Endometrial microvascular endothelial cells (primary cell): ENCODE results near the gene RAB3IL1. TPM values are rescaled to one million over a fixed set of nuclear protein-coding genes. Genes with fewer than 3 reads are reported as not detected.

Experiments used
- in situ Hi-C: cut with HindIII; loops from 2 replicates; pipeline ENCODE4 v1.10.0; 2017; ENCODE audit warnings: low sequenced_read_pairs, low pct_unique_long_range_greater_than_20kb; ENCODE audit errors: inconsistent ontology term
- total RNA-seq: library from RNA; depleted of rRNA; stranded (reverse); fragments of >200 nt; gene quantifications from one replicate; pipeline ENCODE4 v1.2.3, GENCODE V29; 2015; ENCODE audit errors: inconsistent ontology term

The RAB3IL1 gene
- total RNA-seq, 1 donor from 2014 or later, result 2.5 TPM

DNA sequence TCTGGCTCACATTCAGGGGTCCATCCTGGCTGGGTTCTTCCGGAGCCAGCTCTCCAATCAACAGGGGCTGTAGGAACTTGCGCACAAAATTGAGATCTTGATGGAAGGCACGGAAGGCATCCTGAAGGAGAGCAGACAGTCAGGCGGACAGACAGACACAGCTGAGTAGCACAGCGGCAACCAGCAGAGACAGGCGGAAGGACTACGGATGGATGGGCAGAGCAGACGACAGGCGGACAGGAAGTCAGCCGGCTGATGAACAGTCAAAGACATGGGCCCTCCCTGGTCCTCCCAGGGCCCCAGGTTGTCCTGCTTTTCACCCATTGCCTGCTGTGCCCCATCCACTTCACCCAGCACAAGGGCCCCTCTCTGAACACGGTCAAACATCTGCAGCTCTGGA lies 37.3 kb downstream of the RAB3IL1 start:
- in situ Hi-C loops, result loop anchor here (10.0 kb wide), 1 partner anchor 65 kb away; the partner anchor contains the start of gene FADS1

DNA sequence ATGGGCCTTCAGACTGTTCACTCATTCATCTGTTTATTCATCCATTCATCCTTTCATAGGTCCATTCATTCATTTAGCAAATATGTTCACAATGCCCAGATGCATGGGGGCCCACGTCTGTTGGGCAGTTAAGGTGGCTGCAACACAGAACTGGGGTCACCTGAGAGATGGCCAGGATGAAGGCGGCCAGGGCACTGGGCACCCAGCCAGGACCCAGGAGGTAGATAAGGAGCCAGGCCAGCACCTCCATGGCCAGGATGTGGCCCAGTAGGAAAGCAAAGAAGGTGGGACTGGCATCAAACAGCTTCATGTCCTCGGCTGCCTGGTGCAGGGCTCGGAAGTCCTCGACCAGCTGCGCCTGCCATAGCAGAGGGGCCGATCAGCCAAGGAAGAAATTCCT lies 38.2 kb downstream of the RAB3IL1 start:
- in situ Hi-C loops, result no loop called here

GRCh38 chr11:61875698-61876097 lies 41.7 kb downstream of the RAB3IL1 start:
- in situ Hi-C loops, result no loop called here

DNA sequence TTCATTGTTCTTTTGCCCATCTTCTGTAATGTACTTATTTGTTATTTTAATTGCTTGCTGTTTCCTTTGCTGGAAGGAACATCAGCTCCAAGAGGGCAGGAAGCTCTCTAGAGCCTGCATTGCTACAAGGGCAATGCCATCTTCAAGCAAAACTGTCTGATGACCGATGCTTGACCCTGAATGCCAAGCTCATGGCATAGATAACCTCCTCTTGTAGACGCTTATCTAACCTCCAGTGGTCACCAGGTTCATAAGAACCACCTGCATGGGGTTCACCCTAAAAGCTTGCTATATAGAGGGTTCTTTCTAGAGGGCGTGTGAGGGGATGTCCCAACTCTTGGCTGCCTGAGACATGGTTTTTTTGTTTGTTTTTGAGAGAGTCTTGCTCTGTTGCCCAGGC lies 42.5 kb downstream of the RAB3IL1 start:
- in situ Hi-C loops, result no loop called here

- in situ Hi-C loops, result no loop called here
These were observed 43.0 kb downstream of the RAB3IL1 start for GRCh38 chr11:61874377-61874809.

DNA sequence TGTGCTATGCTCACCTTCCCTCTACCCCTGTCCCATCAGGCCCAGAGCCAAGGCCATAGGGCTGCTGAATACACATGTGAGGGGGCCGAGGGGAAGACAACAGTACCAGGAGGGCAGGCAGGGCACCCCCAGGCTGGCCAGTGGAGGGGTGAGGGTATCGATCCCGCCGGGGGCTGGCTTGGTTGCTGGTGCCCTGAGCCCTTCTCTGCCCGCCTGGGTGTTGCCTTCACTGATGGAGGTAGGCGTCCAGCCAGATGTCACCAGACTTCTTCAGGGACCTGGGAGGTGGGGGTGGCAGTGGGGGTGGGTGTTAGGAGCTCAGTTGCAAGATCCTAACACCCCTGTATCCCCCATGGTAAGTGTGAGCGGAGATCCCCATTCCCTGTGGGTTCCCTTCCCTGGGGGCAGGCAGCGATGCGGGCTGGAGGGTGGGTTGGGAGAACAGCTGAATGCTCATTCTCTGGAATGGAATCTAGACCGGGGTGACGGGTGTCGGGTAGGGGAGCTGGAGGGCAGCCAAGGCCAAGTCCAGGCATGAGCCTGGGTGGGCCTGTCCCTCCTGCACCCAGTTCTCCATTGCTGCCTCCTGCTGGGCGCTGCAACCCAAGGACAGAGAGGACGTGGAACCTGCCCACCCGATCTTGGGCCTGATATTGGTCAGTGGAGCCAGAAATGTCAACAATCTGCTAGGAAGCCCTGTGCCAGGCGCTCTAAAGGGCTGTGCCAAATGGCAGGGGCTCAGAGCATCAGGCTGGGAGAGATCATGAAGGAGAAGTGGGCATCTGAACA lies 43.6 kb downstream of the RAB3IL1 start:
- in situ Hi-C loops, result no loop called here

- in situ Hi-C loops, result no loop called here
These were observed 44.3 kb downstream of the RAB3IL1 start for GRCh38 chr11:61872935-61873565.

GRCh38 chr11:61871158-61871597 lies 46.2 kb downstream of the RAB3IL1 start:
- in situ Hi-C loops, result no loop called here

GRCh38 chr11:61870541-61871031 lies 46.8 kb downstream of the RAB3IL1 start:
- in situ Hi-C loops, result no loop called here

- in situ Hi-C loops, result no loop called here
These were observed 47.5 kb downstream of the RAB3IL1 start for GRCh38 chr11:61869708-61870451.

DNA sequence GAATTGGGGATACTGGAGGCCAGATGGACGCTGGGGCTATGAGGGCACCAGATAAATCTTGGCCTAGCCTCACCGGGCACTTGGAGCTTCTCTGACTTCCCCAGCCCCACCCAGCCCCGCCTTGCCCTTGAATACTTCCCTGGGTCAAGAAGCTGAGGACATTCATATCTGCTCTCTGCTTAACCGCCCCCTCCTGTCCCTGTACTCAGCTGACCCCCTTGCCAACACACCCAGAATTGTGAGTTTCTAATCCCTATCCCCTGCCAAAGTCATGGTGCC lies 48.0 kb downstream of the RAB3IL1 start:
- in situ Hi-C loops, result no loop called here

DNA sequence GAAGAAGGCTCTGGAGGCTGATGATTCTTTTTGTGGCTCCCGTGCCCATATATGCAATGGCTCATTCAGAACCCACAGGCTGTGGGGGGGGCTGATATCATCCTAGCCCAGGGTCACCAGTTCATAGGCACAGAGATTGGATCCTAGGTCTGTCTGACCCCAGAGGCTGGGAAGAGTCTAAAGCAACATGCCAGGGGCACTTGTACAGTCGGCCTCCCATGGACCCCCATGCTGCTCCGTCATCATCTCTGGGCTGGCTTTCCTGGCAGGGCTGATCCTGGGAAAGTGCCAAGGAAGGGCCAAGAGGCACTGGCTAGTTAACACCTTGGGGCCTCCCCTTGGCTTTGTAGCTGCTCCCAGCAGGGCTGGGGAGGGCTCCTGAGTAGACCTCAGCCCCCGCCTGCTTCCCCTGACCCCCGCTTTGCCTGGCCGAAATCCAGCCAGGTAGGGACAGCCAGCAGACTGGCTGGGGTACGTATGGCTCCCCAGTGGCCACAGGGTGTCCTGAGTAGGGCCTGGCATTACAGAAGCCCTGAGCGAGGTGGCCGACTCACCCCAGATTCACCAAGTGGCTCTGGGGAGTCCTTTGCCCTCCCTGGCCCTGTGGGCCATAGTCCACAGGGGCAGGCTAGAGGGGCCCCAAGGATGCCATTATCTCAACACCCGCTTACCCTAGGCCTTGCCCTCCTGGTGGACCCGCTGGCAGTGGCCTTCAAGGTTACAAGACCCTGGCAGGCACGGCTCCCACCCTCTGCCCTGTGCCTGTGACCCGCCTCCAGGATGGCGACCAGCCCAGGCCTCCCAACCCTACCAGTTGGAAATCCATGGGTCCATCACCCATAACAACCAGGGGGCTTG lies 48.6 kb downstream of the RAB3IL1 start:
- in situ Hi-C loops, result no loop called here

GRCh38 chr11:61866958-61867343 lies 50.4 kb downstream of the RAB3IL1 start:
- in situ Hi-C loops, result no loop called here

GRCh38 chr11:61866231-61866957 lies 51.0 kb downstream of the RAB3IL1 start:
- in situ Hi-C loops, result no loop called here

DNA sequence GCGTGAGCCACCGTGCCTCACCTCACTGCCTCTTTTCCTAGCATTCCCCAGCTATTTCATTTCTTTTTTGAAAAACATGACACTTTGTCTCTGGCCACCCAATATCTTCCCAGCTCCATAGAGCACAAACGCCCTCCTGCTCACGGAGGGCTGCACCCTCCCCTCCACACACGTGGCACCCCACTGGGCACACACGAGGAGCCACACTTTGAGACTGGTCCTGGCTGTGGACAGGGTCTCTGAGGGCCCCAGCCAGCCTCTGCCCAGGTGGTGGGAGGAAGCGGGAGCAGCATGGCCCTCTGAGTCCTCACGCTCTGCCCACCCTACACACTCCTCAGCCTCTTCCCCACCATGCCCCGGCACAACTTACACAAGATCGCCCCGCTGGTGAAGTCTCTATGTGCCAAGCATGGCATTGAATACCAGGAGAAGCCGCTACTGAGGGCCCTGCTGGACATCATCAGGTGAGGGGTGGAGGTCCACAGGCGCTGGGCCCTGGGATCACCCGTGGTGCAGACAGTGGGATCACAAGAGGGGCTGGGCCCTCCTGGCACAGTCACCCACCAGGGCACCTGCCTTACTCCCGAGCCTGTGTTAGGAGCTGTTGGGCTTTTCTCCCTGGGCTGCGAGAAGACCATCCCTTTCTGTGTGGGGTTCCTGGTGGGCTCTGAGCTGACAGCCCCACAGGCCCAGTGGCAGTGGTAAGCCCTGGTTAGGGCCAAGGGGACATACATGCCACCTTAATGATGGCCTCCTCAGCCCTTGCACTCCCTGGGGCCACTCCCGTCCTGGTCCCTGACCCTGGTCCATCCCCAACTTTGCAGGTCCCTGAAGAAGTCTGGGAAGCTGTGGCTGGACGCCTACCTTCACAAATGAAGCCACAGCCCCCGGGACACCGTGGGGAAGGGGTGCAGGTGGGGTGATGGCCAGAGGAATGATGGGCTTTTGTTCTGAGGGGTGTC lies 52.3 kb downstream of the RAB3IL1 start:
- in situ Hi-C loops, result no loop called here

DNA sequence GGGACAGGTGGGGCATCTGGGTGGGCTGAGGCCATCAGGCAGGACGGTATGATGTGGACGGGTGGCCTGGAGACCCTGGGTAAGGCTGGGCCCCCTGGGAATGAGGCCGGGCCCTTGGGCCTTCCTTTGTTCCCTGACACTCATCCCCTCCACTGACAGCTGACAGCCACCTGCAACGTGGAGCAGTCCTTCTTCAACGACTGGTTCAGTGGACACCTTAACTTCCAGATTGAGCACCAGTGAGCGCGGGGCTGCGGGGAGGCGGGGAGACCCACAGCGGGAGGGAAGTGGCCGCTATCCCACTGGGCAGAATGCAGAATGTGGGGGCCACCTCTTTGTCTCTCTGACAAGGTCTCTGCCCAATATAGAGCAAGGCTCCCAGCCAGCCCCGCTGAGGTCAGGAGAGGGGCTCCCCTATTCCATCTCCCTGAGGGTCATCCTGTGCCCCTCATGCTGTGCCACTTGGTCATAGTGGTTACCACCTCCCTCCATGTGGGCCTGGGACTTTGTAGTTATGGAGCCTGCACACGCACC lies 53.8 kb downstream of the RAB3IL1 start:
- in situ Hi-C loops, result no loop called here
